22Rv1 (cell line): ENCODE results near the gene TRIP10.
"Not testable (repeated sequence)": the region's sequence is repeated elsewhere in the genome, so short reads cannot be mapped to it uniquely, and the experiment has no call there.

Source experiments
- H3K27ac ChIP-seq: fragments of 450-650 bp; 2 replicates; pipeline ENCODE4 v1.5.1; 2017
- ZFX ChIP-seq: fragments of 450-650 bp; IDR thresholded peaks from 2 replicates; pipeline ENCODE4 v1.6.1; 2017; ENCODE audit warnings: antibody characterized with exemption, borderline replicate concordance
- TF ChIP-seq, protein P1 (sequence below): fragments of 450-650 bp; IDR thresholded peaks from 2 replicates; pipeline ENCODE4 v1.5.1; 2017; ENCODE audit warnings: mild to moderate bottlenecking

TRIP10 gene

DNA sequence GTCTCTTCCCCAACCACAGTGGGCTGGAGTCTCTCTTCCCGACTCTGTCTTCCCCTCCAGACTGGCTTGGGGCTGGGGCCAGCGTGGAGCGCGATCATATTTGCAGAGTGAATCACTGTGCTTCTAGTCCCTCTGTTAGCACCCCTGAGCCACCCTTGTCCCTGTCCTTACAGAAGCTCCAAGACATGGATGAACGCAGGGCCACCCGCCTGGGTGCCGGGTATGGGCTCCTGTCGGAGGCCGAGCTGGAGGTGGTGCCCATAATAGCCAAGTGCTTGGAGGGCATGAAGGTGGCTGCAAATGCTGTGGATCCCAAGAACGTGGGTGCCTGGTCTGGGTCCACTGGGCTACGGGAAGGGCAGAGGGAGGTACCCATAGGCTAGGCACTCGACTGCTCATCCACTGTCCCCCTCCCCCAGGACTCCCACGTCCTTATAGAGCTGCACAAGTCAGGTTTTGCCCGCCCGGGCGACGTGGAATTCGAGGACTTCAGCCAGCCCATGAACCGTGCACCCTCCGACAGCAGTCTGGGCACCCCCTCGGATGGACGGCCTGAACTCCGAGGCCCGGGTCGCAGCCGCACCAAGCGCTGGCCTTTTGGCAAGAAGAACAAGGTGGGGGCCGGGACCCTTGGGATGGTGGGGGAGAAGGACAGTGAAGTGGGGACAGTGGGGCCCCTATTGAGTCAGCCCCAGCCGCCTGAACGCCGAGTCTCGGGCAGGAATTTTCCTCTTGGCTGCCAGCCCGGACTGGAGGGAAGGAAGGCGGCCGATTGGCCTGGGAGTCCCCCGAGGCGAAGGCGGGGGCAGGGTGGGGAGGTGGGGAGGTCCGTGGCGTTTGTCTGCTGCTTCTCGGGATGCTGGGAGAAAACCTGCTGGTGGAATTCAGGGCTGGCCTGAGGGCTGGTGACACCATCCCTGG lies 5.2 kb downstream of the TRIP10 start:
- H3K27ac ChIP-seq: no peak overlapping the region
- no peak for TF ChIP-seq ZFX
- TF ChIP-seq, protein P1, sequence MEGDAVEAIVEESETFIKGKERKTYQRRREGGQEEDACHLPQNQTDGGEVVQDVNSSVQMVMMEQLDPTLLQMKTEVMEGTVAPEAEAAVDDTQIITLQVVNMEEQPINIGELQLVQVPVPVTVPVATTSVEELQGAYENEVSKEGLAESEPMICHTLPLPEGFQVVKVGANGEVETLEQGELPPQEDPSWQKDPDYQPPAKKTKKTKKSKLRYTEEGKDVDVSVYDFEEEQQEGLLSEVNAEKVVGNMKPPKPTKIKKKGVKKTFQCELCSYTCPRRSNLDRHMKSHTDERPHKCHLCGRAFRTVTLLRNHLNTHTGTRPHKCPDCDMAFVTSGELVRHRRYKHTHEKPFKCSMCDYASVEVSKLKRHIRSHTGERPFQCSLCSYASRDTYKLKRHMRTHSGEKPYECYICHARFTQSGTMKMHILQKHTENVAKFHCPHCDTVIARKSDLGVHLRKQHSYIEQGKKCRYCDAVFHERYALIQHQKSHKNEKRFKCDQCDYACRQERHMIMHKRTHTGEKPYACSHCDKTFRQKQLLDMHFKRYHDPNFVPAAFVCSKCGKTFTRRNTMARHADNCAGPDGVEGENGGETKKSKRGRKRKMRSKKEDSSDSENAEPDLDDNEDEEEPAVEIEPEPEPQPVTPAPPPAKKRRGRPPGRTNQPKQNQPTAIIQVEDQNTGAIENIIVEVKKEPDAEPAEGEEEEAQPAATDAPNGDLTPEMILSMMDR: no peak

DNA sequence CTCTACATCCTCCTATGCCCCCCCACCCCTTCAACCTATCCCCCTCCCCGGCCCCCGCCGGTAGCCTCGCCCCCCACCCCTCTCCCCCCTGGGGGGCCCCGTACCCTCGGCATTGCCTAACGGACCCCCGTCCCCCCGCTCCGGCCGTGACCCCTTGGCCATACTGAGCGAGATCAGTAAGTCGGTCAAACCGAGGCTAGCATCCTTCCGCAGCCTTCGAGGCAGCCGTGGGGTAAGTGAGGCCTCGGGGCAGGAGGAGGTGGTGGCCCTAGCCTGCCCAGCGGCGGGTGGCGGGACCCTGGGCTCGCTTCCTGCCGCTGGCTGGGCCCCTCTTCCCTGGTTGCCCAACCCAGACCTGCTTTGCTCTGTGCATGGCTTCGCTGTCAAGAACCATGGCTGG lies 6.5 kb downstream of the TRIP10 start:
- TF ChIP-seq ZFX: no peak
- TF ChIP-seq, protein P1: no peak
- no peak overlapping the region for H3K27ac ChIP-seq

DNA sequence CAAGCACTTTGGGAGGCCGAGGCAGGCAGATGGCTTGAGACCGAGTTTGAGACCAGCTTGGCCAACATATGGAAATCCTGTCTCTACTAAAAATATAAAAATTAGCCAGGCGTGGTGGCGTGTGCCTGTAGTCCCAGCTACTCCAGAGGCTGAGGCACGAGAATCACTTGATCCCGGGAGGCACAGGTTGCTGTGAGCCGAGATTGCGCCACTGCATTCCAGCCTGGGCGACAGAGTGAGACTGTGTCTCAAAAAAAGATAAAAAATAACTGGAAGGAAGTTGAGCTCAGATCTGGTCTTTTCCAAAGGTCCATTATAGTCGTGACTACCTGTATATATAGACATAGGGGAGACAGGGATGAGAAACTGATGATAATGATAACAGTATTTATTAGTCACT lies 9.1 kb downstream of the TRIP10 start:
- not testable (repeated sequence) for H3K27ac ChIP-seq

DNA sequence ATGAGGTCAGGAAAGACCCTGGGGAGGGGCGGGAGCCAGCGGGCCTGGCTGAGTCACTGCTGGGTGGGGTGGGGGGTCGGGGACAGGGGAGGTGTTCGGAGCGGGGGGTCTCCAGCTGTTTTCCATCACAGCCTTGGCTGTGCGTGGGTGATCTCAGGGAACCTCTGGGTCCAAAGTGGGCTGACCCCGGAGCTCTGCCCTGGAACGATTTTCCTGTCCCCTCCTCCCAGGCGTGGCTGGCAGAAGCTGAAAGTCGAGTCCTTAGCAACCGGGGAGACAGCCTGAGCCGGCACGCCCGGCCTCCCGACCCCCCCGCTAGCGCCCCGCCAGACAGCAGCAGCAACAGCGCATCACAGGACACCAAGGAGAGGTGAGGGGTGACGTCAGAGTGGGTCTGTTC lies 10.6 kb downstream of the TRIP10 start:
- TF ChIP-seq, protein P1: no peak
- TF ChIP-seq ZFX: no peak
- no peak overlapping the region for H3K27ac ChIP-seq

DNA sequence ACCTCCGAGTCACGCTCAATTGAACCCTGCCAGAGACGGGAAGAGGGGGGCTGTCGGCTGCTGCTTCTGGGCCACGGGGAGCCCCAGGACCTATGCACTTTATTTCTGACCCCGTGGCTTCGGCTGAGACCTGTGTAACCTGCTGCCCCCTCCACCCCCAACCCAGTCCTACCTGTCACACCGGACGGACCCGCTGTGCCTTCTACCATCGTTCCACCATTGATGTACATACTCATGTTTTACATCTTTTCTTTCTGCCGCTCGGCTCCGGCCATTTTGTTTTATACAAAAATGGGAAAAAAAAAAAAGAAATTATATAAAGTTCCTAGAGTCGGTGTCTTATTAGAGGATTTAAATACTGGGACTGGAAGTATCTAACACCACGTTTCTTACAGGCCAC lies 11.7 kb downstream of the TRIP10 start:
- H3K27ac ChIP-seq: no peak overlapping the region
- TF ChIP-seq, protein P1: no peak
- TF ChIP-seq ZFX: no peak

DNA sequence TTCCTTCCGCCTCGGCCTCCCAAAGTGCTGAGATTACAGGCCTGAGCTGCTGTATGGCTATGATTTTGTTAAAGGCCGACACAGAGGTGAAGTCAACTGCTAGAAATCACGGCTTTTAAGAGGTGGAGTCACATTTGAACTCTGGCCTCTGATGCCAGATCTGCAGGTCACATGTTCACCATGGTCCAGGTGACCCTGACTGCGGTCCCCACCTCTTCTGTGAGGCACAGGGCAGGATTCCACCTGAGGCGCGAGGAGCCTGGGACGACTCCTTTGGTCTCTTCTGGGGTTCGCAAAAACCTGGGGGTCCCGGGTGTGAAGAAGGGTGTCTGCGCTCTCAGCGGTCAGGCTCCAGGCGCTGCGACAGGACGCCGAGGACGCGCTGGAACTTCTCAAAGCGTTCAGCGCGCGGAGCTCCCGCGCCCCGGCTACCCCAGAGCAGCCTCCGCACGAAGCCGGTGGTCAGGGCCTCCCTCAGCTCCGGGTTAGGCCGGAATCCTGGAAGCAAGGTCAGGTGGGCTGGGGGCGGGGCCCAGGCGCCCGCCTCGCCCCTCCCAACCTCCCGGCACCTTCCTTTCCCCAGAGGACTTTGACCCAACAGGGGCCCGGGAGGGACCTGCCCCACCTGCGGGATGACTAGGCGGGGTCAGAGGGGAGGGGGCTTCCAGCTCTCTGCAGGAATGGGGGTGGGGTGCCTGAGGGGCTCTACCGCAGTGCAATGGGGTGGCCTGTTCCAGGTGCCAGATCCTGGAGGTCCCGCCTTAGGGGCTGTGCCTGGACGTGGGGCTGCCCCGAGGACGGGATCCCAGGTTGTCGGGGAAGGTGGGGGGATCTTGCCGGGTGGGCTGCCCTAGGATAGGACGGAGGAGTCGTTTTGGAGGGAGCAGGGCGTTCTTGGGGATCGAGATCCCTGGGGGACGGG lies 13.0 kb downstream of the TRIP10 start:
- no peak overlapping the region for H3K27ac ChIP-seq
- no peak for TF ChIP-seq ZFX
- TF ChIP-seq, protein P1: no peak

DNA sequence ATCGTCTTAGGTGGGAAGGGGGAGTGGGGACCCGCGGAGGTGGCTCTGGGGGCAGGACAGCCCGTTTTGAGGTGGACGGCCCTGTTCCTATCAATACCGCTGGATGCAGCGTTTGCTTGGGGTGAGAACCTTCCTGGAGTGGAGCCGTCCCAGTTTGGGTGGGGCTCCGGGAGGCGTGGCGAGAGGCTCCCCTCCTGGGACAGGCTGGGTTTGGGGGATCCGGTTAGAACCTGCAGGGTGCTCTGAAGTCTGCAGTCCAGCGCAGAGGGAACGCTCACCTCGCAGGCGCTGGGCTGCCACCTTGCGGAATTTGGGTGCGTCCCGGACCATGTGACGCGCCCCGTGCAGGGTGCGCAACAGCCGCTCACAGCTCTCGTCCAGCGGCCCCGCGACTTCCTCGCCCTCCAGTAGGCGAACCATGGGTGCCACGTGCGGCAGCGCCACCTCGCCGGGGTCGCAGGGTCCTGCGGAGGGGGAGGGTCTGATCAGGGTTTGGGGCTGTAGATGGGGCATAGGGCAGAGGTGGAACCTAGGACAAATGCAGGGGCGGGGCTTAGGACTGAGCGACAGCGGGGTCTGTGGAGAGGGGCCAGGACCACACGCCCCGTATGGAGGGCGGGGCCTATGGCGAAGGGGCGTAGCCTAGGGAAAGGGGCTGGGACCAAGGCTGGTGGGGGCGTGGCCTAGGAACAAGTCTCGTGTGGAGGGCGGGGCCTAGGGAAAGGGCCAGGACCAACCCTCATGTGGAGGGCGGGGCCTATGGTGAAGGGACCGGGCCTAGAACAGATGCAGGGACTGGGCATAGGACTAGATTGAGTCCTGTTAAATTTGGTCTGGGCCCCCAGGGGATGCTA lies 13.9 kb downstream of the TRIP10 start:
- H3K27ac ChIP-seq: no peak overlapping the region
- no peak for TF ChIP-seq ZFX
- TF ChIP-seq, protein P1: no peak
